GM12878 (cell line): ENCODE measurements around the gene URAD.

Experiments used
- HDGF ChIP-seq: fragments of 450-650 bp; IDR thresholded peaks from 2 replicates; pipeline ENCODE4 v1.6.1; 2016; ENCODE audit warnings: antibody characterized with exemption
- MTA2 ChIP-seq: fragments of 450-650 bp; IDR thresholded peaks from 2 replicates; pipeline ENCODE4 v1.6.1; 2016; ENCODE audit warnings: low read depth, mild to moderate bottlenecking, moderate library complexity
- POLR2A ChIP-seq: IDR thresholded peaks from 2 replicates; pipeline ENCODE4 v1.6.1; 2011; ENCODE audit warnings: low read depth, mild to moderate bottlenecking, low read length
- SP1 ChIP-seq: IDR thresholded peaks from one replicate; pipeline ENCODE4 v1.6.1; 2011; ENCODE audit warnings: low read depth, low read length
- TCF7 ChIP-seq: IDR thresholded peaks from 2 replicates; pipeline ENCODE4 v1.6.1; 2014; ENCODE audit warnings: antibody characterized with exemption, borderline replicate concordance
- TF ChIP-seq, protein P1 (sequence below), 3 experiments: IDR thresholded peaks in 2 of 3; conservative IDR thresholded peaks in 1 of 3; 2 replicates each; pipeline ENCODE4 v1.5.1; 2011; ENCODE audit warnings: low read depth in 3 of 3, low read length in 3 of 3, mild to moderate bottlenecking in 3 of 3, control low read depth in 2 of 3, moderate library complexity in 2 of 3, inconsistent platforms in 1 of 3, mixed read lengths in 1 of 3; ENCODE audit not compliant: control insufficient read depth in 2 of 3, insufficient read depth in 1 of 3; ENCODE audit errors: extremely low read depth in 1 of 3

GRCh38 chr13:28027071-28027470 lies 38.6 kb upstream of the URAD start:
- TF ChIP-seq POLR2A (no peak), MTA2 (no peak), TCF7 (no peak), HDGF (no peak), SP1 (no peak)
- TF ChIP-seq, protein P1, sequence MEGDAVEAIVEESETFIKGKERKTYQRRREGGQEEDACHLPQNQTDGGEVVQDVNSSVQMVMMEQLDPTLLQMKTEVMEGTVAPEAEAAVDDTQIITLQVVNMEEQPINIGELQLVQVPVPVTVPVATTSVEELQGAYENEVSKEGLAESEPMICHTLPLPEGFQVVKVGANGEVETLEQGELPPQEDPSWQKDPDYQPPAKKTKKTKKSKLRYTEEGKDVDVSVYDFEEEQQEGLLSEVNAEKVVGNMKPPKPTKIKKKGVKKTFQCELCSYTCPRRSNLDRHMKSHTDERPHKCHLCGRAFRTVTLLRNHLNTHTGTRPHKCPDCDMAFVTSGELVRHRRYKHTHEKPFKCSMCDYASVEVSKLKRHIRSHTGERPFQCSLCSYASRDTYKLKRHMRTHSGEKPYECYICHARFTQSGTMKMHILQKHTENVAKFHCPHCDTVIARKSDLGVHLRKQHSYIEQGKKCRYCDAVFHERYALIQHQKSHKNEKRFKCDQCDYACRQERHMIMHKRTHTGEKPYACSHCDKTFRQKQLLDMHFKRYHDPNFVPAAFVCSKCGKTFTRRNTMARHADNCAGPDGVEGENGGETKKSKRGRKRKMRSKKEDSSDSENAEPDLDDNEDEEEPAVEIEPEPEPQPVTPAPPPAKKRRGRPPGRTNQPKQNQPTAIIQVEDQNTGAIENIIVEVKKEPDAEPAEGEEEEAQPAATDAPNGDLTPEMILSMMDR (IDR thresholded peaks at IDR 0.05 in 2 of 3, conservative IDR thresholded peaks at IDR 0.05 in 1 of 3; ENCODE audit: control insufficient read depth in 2 of 3, extremely low read depth in 1 of 3, insufficient read depth in 1 of 3, low read depth in 3 of 3, low read length in 3 of 3), result no peak
